ENCODE data around the gene MAPT. TPM values are rescaled to one million over a fixed set of nuclear protein-coding genes. Genes with fewer than 3 reads are reported as not detected.

MAPT gene
- total and polyA plus RNA-seq, 2 of the 13 experiments (the other 11 are each of a cell fraction or from before 2014, with no cell fraction given) = 2.1 to 2.8 TPM

GRCh38 chr17:46060461-46060860, 166.1 kb downstream of the MAPT start (continued):
- no peak for TF ChIP-seq FOSL1 (CRISPR knock-in tag; IDR thresholded peaks at IDR 0.05; ENCODE audit: borderline replicate concordance)

DNA sequence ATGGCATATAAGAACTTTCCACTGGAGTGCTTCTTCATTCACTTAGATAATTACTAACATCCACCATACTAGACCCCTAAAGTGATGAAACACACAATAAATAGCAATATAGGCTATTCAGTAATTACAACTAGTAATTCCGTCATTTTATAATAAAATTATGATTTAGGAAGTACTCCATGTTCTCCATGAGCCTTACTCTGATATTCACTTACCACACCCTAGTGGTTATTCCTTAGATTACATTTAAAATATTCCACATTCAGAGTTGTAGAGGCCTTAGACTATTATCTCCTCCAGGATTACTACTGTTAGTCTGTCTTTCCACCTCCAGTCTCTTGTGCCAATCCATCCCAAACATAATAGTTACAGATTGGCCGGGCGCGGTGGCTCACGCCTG, 167.1 kb downstream of the MAPT start:
- DNase-seq (ENCODE audit: low spot score) (no peak), FAIRE-seq (no peak), ATAC-seq (peak; percentile 81)
- H3K36me3 ChIP-seq (replicated peaks in 1 of 2; ENCODE audit: control insufficient read depth in 1 of 2, insufficient read depth in 2 of 2, low read length in 2 of 2) = peaks cover 16 to 75% of the 10 kb centered on the region in 2 experiments
- H3K4me3 ChIP-seq (replicated peaks in 1 of 3; ENCODE audit: insufficient read depth in 1 of 3, low read depth in 2 of 3, low read length in 3 of 3) = no peak overlapping the region
- intact Hi-C loops (cut with micrococcal nuclease; ENCODE audit: unreplicated experiment) = no loop called here
- no TSS peak for BruUV-seq (replicated peaks)
- WGBS (ENCODE audit: low lambda C conversion rate) = 99% methylated on average over 5 of the region's 5 CpGs
- ChIA-PET POLR2A (no interaction called here), CTCF (ENCODE audit: low intra/inter-chr PET ratio, low total read pairs) (interaction anchor here (1.1 to 1.6 kb wide), 2 partner anchors 17 to 59 kb away, joined by 3 to 5 read pairs; no protein-coding TSS in a partner anchor)
- H3K27me3 ChIP-seq (ENCODE audit: control insufficient read depth in 1 of 2, insufficient read depth in 2 of 2, low read length in 2 of 2) = no peaks in the 10 kb centered on the region
- TF ChIP-seq SMARCC2 (IDR thresholded peaks at IDR 0.05) (no peak), THAP8 (CRISPR knock-in tag; IDR thresholded peaks at IDR 0.05; ENCODE audit: borderline replicate concordance) (no peak), CTCF (CRISPR knock-in tag; IDR thresholded peaks at IDR 0.05) (peak; percentile 25; the same call in 1 of the 2 replicates), ZNF629 (CRISPR knock-in tag; conservative IDR thresholded peaks at IDR 0.05) (no peak)
- TF ChIP-seq, protein P1, sequence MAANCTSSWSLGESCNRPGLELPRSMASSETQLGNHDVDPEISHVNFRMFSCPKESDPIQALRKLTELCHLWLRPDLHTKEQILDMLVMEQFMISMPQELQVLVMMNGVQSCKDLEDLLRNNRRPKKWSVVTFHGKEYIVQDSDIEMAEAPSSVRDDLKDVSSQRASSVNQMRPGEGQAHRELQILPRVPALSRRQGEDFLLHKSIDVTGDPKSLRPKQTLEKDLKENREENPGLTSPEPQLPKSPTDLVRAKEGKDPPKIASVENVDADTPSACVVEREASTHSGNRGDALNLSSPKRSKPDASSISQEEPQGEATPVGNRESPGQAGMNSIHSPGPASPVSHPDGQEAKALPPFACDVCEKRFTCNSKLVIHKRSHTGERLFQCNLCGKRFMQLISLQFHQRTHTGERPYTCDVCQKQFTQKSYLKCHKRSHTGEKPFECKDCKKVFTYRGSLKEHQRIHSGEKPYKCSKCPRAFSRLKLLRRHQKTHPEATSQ (CRISPR knock-in tag; IDR thresholded peaks at IDR 0.05; ENCODE audit: borderline replicate concordance) = no peak
- H3K4me2 ChIP-seq (ENCODE audit: low read depth, low read length) = no peak overlapping the region
- peaks cover 5% of the 10 kb centered on the region for H3K79me2 ChIP-seq (ENCODE audit: insufficient read depth, low read length)
- no peaks in the 10 kb centered on the region for H3K9me3 ChIP-seq (ENCODE audit: low read length)
- H3K9ac ChIP-seq (ENCODE audit: insufficient read depth, low read depth, low read length) = no peak overlapping the region
- no peaks in the 10 kb centered on the region; the same call in 1 of the 2 replicates for H4K20me1 ChIP-seq (ENCODE audit: insufficient read depth, low read length)
- in situ Hi-C loops (cut with HindIII; ENCODE audit: extremely low pct_ligation_motif_present, low pct_unique_long_range_greater_than_20kb) = no loop called here
- H3K4me1 ChIP-seq (ENCODE audit: insufficient read depth, low read length) = no peaks in the 10 kb centered on the region
- H3K27ac ChIP-seq (ENCODE audit: extremely low read length, insufficient read depth, low read length) = no peak overlapping the region
- H2AFZ ChIP-seq (ENCODE audit: low read length) = no peak overlapping the region

All from HepG2 (cell line).